GM19238 (cell line): ENCODE results near the gene SCGB1C1.

Source experiments
- DNase-seq: peaks from one replicate; pipeline ENCODE4 v3.0.0; 2011; ENCODE audit warnings: low spot score; ENCODE audit not compliant: insufficient read length

SCGB1C1 gene

GRCh38 chr11:205221-206001 is 12.5 kb downstream of the SCGB1C1 start:
- DNase-seq, result no peak

GRCh38 chr11:206002-206384 is 13.1 kb downstream of the SCGB1C1 start:
- DNase-seq, result no peak

GRCh38 chr11:206526-207207 is 13.8 kb downstream of the SCGB1C1 start:
- DNase-seq, result peak; percentile 40

GRCh38 chr11:207208-207862 is 14.5 kb downstream of the SCGB1C1 start, which contains the start of the genes BET1L and RIC8A:
Gene BET1L, minus strand, starts transcription at chr11:207399. Its CDS starts 78 bp downstream, at chr11:207321.
Gene RIC8A, plus strand, starts transcription at chr11:207708. Its CDS starts 1,147 bp downstream, at chr11:208855.
- peak; percentile 96 for DNase-seq

GRCh38 chr11:207863-208180 is 14.9 kb downstream of the SCGB1C1 start:
- peak; percentile 23 for DNase-seq

- peak; percentile 90 for DNase-seq
Measured at GRCh38 chr11:208181-208916, 15.5 kb downstream of the SCGB1C1 start.

GRCh38 chr11:208917-209260 is 16.0 kb downstream of the SCGB1C1 start:
- DNase-seq, result no peak

GRCh38 chr11:209275-210121 is 16.6 kb downstream of the SCGB1C1 start:
- DNase-seq, result no peak

GRCh38 chr11:210122-210802 is 17.4 kb downstream of the SCGB1C1 start:
- DNase-seq, result no peak

- no peak for DNase-seq
Measured at GRCh38 chr11:210803-211180, 17.9 kb downstream of the SCGB1C1 start.

- DNase-seq, result no peak
Measured at GRCh38 chr11:211295-211694, 18.4 kb downstream of the SCGB1C1 start.

GRCh38 chr11:211741-212140 is 18.9 kb downstream of the SCGB1C1 start:
- DNase-seq, result no peak

GRCh38 chr11:212150-213100 is 19.5 kb downstream of the SCGB1C1 start:
- no peak for DNase-seq

GRCh38 chr11:213111-213510 is 20.2 kb downstream of the SCGB1C1 start:
- no peak for DNase-seq

GRCh38 chr11:214083-214482 is 21.2 kb downstream of the SCGB1C1 start:
- DNase-seq, result no peak

- DNase-seq, result no peak
Measured at GRCh38 chr11:215581-216037, 22.7 kb downstream of the SCGB1C1 start.

GRCh38 chr11:216081-216974 is 23.4 kb downstream of the SCGB1C1 start:
- DNase-seq, result no peak

- no peak for DNase-seq
Measured at GRCh38 chr11:217704-218103, 24.8 kb downstream of the SCGB1C1 start.
